Subcutaneous adipose tissue (tissue), 4 donors: Measurements from ENCODE around the gene ACTR8. TPM values are rescaled to one million over a fixed set of nuclear protein-coding genes. Genes with fewer than 3 reads are reported as not detected.

Source experiments
- total RNA-seq, 4 donors: library from RNA; depleted of rRNA; stranded (reverse); fragments of >200 nt; gene quantifications; one replicate each; pipeline ENCODE4 v1.1.0, GENCODE V29; 2016
- TF ChIP-seq, protein P1 (sequence below): fragments of 450-650 bp; IDR thresholded peaks from one replicate; pipeline ENCODE4 v1.5.1; 2016; ENCODE audit warnings: low read depth, mild to moderate bottlenecking, control low read depth, antibody characterized with exemption, moderate library complexity

Gene ACTR8
- total RNA-seq, 4 donors from 2014 or later: 11.7 to 28.9 (median 25.0) TPM

DNA sequence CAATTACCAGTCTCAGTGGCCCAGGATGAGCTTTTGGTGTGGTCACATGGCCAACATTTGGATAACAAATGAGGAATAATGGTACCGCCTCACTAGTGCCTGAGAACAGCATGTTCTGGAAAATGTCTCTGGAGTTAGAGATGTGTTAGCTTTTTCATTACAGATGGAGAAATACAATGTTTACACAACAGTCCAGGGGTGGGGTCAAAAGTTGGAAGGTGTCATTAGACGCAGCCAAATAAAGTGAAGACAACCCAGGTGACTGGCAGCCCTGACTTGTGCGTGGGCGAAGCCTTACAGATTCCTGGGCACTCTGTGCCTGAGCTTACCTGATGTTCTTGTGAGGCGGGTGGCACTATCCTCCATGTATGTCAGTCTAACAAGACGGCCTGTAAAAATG lies 22.8 kb downstream of the ACTR8 start:
- TF ChIP-seq, protein P1, sequence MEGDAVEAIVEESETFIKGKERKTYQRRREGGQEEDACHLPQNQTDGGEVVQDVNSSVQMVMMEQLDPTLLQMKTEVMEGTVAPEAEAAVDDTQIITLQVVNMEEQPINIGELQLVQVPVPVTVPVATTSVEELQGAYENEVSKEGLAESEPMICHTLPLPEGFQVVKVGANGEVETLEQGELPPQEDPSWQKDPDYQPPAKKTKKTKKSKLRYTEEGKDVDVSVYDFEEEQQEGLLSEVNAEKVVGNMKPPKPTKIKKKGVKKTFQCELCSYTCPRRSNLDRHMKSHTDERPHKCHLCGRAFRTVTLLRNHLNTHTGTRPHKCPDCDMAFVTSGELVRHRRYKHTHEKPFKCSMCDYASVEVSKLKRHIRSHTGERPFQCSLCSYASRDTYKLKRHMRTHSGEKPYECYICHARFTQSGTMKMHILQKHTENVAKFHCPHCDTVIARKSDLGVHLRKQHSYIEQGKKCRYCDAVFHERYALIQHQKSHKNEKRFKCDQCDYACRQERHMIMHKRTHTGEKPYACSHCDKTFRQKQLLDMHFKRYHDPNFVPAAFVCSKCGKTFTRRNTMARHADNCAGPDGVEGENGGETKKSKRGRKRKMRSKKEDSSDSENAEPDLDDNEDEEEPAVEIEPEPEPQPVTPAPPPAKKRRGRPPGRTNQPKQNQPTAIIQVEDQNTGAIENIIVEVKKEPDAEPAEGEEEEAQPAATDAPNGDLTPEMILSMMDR: no peak

GRCh38 chr3:53858096-53858741 lies 23.7 kb downstream of the ACTR8 start:
- TF ChIP-seq, protein P1: no peak

- TF ChIP-seq, protein P1: no peak
These were observed 25.0 kb downstream of the ACTR8 start for GRCh38 chr3:53856964-53857363.

DNA sequence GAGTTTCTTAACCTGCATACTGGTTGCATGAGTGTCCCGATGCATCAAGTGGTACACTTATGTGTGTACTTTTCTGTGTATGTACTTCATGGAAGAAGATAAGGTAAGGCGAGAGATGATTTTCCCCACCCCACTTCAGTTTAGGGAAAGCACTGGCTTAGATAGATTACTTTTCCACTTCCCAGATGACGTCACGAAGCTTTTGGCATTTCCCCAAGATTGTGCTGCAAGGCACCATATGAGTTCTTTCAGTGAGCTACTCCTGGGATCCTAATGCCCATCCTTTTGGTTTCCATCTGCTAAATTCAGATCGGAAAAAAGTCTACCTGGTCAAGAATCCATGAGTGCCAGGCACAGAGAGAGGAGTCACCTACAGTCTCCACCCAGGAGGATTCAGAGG lies 31.1 kb downstream of the ACTR8 start:
- TF ChIP-seq, protein P1: no peak

DNA sequence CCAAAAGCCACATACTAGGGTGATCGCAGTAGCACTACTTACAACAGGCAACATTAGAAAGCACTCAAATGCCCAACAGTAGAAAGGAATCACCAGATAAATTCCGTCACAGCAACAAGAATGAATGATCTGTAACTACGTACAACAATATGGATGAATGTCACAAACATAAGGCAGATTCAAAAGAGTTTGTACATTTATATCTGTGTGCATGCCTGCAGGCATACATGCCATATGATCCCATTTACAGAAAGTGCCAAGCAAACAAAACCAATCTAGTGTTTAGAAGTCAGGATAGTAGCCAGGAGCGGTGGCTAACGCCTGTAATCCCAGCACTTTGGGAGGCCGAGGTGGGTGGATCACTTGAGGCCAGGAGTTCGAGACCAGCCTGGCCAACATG lies 32.0 kb downstream of the ACTR8 start:
- TF ChIP-seq, protein P1: no peak

GRCh38 chr3:53846851-53847155 lies 35.1 kb downstream of the ACTR8 start:
- TF ChIP-seq, protein P1: no peak

DNA sequence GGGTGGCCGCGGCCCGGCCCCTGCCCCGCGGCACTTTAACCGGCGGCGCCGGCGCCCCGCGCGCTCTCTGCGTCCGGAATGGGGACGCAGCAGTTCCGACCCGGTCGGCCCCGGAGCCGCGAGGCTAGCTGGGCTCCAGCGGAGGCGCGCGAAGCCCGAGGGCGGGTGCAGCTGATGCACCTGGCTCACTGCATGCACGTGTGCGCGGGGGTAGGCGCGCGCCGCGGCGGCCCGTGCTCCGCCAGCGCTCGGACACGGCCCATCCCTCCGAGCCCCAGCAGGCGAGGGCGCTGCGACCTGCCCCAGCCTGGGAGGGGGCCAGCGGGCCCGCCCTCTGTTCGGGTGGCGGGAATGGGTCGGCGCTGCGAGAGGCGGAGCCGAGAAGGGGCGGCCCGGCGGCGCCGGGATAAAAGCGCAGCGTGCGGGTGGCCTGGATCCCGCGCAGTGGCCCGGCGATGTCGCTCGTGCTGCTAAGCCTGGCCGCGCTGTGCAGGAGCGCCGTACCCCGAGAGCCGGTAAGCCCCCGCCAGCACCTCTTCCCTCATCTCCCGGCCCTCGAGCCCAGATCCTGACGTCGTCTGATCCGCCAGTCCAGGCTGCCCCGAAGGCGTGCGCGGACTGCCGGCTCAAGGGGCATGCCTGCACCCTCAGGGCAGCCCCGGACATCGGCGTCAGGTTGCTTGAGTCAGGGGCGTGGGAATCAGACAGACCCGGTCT lies 35.7 kb downstream of the ACTR8 start, which contains the start of the genes CHDH and IL17RB:
TSS of gene CHDH (minus strand) at position 286 of the 717 bp plus-strand sequence. CDS start 22,411 bp downstream, outside the sequence.
TSS of gene IL17RB (plus strand) at position 435 of the 717 bp plus-strand sequence. CDS start at position 456, 21 bp downstream.
- TF ChIP-seq, protein P1: no peak
